Activated T-helper 1 cell treated with anti-CD3 and anti-CD28 coated beads, Interleukin-2, amount 50 U/mL, for 16 hours (primary cell): ENCODE results near the gene SURF4.

Source experiments
- DNase-seq, 2 donors: peaks; one replicate each; pipeline ENCODE4 v3.0.0-alpha.2; 2020; ENCODE audit warnings: low read depth in 1 of 2, low spot score in 1 of 2

SURF4 gene

GRCh38 chr9:133375724-133376654 lies at the start of gene SURF4, which contains the start of gene STKLD1:
Gene SURF4, minus strand, starts transcription at chr9:133376060. Its CDS starts 91 bp downstream, at chr9:133375969.
Gene STKLD1, plus strand, starts transcription at chr9:133376366. Its CDS starts 108 bp downstream, at chr9:133376474.
- DNase-seq: peak; percentile 90 to 91

GRCh38 chr9:133425049-133425632 lies 49.3 kb upstream of the SURF4 start:
- DNase-seq: no peak

DNA sequence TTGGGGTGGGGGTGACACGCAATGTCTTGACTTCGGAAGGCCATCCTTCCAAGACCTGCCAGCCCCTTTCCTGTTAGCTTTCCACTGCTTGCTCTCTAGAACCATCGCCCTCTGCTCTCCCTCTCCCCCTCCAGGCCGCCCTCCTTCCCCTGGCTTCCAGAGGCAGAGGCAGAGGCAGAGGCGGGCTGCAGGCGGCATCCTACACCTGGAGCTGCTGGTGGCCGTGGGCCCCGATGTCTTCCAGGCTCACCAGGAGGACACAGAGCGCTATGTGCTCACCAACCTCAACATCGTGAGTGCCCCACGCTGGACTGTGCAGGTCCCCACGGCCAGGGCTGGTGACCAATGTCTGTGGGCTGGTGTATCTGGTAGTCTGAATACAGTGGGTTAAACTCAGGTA lies 48.3 kb upstream of the SURF4 start:
- DNase-seq: no peak

GRCh38 chr9:133423216-133423615 lies 47.4 kb upstream of the SURF4 start:
- no peak for DNase-seq

- no peak for DNase-seq
Measured at GRCh38 chr9:133421615-133422542, 46.0 kb upstream of the SURF4 start, which contains the start of gene ADAMTS13. Gene ADAMTS13, plus strand, starts transcription at chr9:133422367. Its CDS starts 77 bp downstream, at chr9:133422444.

DNA sequence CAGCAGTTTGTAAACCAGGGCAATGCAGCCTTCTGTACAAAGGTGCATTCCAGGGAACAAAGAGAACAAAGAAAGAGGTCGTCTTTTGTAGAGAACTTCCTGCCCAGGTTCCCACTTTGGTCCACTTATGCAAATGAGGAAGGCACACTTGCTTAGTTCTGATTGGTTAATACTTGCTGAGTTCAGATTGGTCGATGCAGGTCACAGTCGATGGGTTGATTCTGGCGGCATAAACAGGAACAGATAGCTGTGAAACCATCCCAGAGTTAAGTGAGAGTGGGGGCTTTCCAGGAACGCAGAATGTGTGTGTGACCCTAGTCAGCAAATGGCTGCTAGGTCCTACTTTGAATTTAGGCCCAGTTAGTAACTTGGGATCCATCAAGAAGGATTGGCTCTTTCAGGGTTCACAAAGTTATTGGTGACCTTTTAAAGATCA lies 44.5 kb upstream of the SURF4 start:
- no peak for DNase-seq

DNA sequence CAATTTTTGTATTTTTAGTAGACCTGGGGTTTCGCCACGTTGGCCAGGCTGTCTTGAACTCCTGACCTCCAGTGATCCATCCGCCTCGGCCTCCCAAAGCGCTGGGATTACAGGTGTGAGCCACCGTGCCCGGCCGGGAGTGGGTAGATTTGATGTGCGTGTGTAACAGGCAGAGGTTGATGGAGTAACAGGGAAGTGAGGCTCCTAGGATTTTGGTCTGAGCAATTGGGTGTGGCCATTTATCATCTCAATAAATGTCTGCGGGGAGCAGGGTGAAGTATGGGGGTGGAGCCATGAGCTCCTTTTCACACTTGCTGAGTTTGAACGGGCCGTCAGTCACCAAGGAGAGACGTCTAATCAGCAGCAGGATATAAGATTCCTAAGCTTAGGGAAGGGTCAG lies 43.1 kb upstream of the SURF4 start:
- DNase-seq: no peak

DNA sequence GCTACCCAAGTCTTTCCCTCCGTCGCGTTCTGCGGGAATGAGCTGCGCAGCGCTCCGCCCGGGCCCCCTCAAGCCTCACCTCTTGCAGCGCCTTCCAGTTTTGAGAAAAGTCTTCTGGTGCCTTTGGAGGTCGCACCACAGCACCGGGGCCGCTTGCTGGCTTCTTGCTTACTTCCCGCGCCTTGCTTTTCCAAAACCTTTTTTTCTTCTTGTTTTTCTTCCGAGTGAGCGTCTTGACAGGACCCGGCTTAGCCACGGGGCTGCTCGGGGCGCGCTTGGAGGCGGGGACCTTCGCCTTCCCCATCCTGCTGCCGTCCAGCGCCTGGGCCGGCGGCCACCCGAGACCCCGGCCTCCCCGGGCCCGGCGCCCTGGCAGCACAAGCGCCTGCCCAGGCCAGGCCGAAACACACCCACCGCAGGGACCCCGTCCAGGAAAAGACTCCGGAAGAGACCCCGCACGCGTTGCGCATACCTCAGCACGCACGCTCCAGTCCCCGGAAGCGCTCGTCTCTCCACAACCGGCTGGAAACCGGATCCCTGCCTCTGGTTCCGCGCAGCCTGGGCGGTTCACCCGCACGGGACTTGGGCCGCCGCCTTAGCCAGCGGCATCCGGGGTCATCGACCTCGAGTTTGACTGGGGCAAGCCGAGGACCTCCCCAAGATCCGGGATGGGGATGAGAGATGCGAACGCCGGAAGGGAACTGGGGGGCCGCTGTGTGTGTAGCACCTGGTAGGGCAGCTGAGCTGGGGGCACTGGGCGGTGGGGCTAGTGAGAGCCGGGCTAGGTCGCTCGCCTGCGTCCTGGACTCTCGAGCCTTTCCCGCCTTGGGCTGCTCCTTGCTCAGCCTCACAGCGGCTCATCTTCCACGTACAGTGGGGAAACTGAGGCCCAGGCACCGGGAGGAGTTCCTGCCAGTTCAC lies 41.9 kb upstream of the SURF4 start, which contains the start of gene REXO4:
Gene REXO4 (minus strand): TSS at position 470 of the 921 bp plus-strand sequence. CDS start 166 bp downstream, at position 304.
- DNase-seq: peak; percentile 63 to 72

- DNase-seq: no peak
Measured at GRCh38 chr9:133415170-133415569, 39.3 kb upstream of the SURF4 start.

- DNase-seq: no peak
Measured at GRCh38 chr9:133408042-133408441, 32.2 kb upstream of the SURF4 start.

GRCh38 chr9:133406480-133407307 lies 30.8 kb upstream of the SURF4 start:
- peak; percentile 62 to 72 for DNase-seq

GRCh38 chr9:133405508-133406438 lies 29.9 kb upstream of the SURF4 start:
- no peak for DNase-seq

GRCh38 chr9:133404454-133405002 lies 28.7 kb upstream of the SURF4 start:
- no peak for DNase-seq

- DNase-seq: peak; percentile 26 to 37
Measured at GRCh38 chr9:133403766-133404453, 28.1 kb upstream of the SURF4 start.

DNA sequence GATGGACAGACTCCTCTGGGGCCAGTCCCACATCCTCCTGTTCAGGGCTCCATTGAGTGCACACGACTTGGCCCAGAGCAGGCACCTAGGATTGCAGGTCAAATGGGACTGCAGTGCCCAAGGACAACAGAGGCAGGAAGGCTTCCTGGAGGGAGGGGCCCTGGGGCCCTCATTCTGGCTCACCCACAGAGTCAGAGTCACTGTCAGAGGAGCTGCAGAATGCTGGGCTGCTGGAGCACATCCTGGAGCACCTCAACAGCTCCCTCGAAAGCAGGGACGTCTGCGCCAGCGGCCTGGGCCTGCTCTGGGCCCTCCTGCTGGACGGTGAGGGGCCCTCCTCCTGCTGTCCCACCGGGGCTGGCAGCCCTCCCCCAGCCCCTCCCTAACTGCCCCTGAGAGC lies 26.8 kb upstream of the SURF4 start:
- no peak for DNase-seq

DNA sequence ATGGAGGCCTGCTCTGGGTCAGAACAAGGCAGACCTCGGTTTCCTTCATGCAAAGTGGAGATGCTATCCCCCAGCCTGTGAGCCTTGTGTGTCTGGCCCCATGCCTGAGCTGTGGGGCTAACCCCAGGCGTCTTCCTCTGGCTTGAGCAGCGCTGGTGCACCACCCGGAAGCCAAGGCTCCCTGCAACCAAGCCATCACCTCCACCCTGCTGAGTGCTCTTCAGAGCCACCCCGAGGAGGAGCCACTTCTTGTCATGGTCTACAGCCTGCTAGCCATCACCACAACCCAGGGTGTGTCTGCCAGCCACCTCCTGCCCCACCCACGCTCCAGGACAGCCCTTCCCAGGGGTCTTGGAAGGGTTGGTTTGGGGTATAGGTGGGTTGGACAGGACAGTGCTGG lies 25.7 kb upstream of the SURF4 start:
- no peak for DNase-seq

- DNase-seq: no peak
Measured at GRCh38 chr9:133400292-133400691, 24.4 kb upstream of the SURF4 start.
